Neural progenitor cell (in vitro differentiated cells): ENCODE data around the gene PBX4. TPM values are rescaled to one million over a fixed set of nuclear protein-coding genes. Genes with fewer than 3 reads are reported as not detected.

Experiments used
- DNase-seq: peaks from one replicate; pipeline ENCODE4 v3.0.0-alpha.2; 2016; ENCODE audit warnings: low spot score
- H2AFZ ChIP-seq: fragments of 200-600 bp; sonication (generic); replicated peaks from 2 replicates; pipeline ENCODE4 v1.6.1; 2016; ENCODE audit warnings: antibody characterized with exemption
- H3F3A ChIP-seq: fragments of 200-600 bp; sonication (generic); 2 replicates; pipeline ENCODE4 v1.6.1; 2016; ENCODE audit warnings: antibody characterized with exemption, low read depth
- H3K27ac ChIP-seq: fragments of 200-600 bp; sonication (generic); 2 replicates; pipeline ENCODE4 v1.5.1; 2016; ENCODE audit warnings: mild to moderate bottlenecking
- H3K27me3 ChIP-seq: fragments of 200-600 bp; sonication (generic); 2 replicates; pipeline ENCODE4 v1.6.1; 2016; ENCODE audit warnings: mild to moderate bottlenecking, moderate library complexity
- H3K36me3 ChIP-seq: fragments of 200-600 bp; sonication (generic); 2 replicates; pipeline ENCODE4 v1.5.1; 2016
- H3K4me1 ChIP-seq: fragments of 200-600 bp; sonication (generic); 2 replicates; pipeline ENCODE4 v1.6.1; 2016; ENCODE audit warnings: mixed run types
- H3K4me2 ChIP-seq: fragments of 200-600 bp; sonication (generic); 2 replicates; pipeline ENCODE4 v1.6.1; 2016
- H3K4me3 ChIP-seq: fragments of 200-600 bp; sonication (generic); 2 replicates; pipeline ENCODE4 v1.5.1; 2016
- H3K79me2 ChIP-seq: fragments of 200-600 bp; sonication (generic); 2 replicates; pipeline ENCODE4 v1.6.1; 2016; ENCODE audit warnings: low read depth
- H3K9ac ChIP-seq: fragments of 200-600 bp; sonication (generic); 2 replicates; pipeline ENCODE4 v1.6.1; 2016
- H3K9me3 ChIP-seq: fragments of 200-600 bp; sonication (generic); 2 replicates; pipeline ENCODE4 v1.5.1; 2016; ENCODE audit warnings: low read depth
- H4K20me1 ChIP-seq: fragments of 200-600 bp; sonication (generic); 2 replicates; pipeline ENCODE4 v1.6.1; 2016; ENCODE audit warnings: low read depth
- H3K27ac Mint-ChIP-seq: 3 replicates; pipeline ENCODE4 v1.8.0; 2021; ENCODE audit warnings: mixed read lengths
- H3K27me3 Mint-ChIP-seq: 2 replicates; pipeline ENCODE4 v1.8.0; 2022; ENCODE audit warnings: low read depth, mild to moderate bottlenecking, inconsistent platforms, moderate library complexity, mixed read lengths; ENCODE audit not compliant: insufficient read depth
- H3K36me3 Mint-ChIP-seq: 3 replicates; pipeline ENCODE4 v1.8.0; 2021; ENCODE audit warnings: mixed read lengths
- H3K4me1 Mint-ChIP-seq: 3 replicates; pipeline ENCODE4 v1.8.0; 2021; ENCODE audit warnings: mixed read lengths
- H3K4me3 Mint-ChIP-seq: 3 replicates; pipeline ENCODE4 v1.8.0; 2021; ENCODE audit warnings: mild to moderate bottlenecking, moderate library complexity, mixed read lengths
- H3K9me3 Mint-ChIP-seq: 3 replicates; pipeline ENCODE4 v1.8.0; 2020; ENCODE audit warnings: mixed read lengths
- EZH2 ChIP-seq: fragments of 200-600 bp; sonication (generic); IDR thresholded peaks from 2 replicates; pipeline ENCODE4 v1.6.1; 2017; ENCODE audit warnings: antibody characterized with exemption, mild to moderate bottlenecking, moderate library complexity
- EZH2phosphoT487 ChIP-seq: fragments of 200-600 bp; sonication (generic); IDR thresholded peaks from 2 replicates; pipeline ENCODE4 v1.6.1; 2017; ENCODE audit warnings: antibody characterized with exemption
- total RNA-seq: library from RNA; depleted of rRNA; stranded (reverse); fragments of >200 nt; gene quantifications from 2 replicates; pipeline ENCODE4 v1.2.3, GENCODE V29; 2015; ENCODE audit warnings: low replicate concordance
- TF ChIP-seq, protein P1 (sequence below): fragments of 200-600 bp; sonication (generic); IDR thresholded peaks from 2 replicates; pipeline ENCODE4 v1.5.1; 2017; ENCODE audit warnings: antibody characterized with exemption, mild to moderate bottlenecking

PBX4 gene
- total RNA-seq, 1 donor from 2014 or later, result 3.2 TPM

- Histone ChIP-seq H3K79me2 (peaks cover 19% of the 10 kb centered on the region), H3K36me3 (no peaks in the 10 kb centered on the region), H3K4me2 (no peak overlapping the region), H3K27ac (no peak overlapping the region), H3K4me1 (peaks cover 7% of the 10 kb centered on the region), H4K20me1 (peaks cover 12% of the 10 kb centered on the region), H3F3A (peaks cover 3% of the 10 kb centered on the region), H2AFZ (no peak overlapping the region), H3K9me3 (no peaks in the 10 kb centered on the region), H3K27me3 (no peaks in the 10 kb centered on the region), H3K4me3 (no peak overlapping the region), H3K9ac (no peak overlapping the region)
- TF ChIP-seq EZH2 (no peak), EZH2phosphoT487 (no peak)
- TF ChIP-seq, protein P1, sequence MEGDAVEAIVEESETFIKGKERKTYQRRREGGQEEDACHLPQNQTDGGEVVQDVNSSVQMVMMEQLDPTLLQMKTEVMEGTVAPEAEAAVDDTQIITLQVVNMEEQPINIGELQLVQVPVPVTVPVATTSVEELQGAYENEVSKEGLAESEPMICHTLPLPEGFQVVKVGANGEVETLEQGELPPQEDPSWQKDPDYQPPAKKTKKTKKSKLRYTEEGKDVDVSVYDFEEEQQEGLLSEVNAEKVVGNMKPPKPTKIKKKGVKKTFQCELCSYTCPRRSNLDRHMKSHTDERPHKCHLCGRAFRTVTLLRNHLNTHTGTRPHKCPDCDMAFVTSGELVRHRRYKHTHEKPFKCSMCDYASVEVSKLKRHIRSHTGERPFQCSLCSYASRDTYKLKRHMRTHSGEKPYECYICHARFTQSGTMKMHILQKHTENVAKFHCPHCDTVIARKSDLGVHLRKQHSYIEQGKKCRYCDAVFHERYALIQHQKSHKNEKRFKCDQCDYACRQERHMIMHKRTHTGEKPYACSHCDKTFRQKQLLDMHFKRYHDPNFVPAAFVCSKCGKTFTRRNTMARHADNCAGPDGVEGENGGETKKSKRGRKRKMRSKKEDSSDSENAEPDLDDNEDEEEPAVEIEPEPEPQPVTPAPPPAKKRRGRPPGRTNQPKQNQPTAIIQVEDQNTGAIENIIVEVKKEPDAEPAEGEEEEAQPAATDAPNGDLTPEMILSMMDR, result no peak
- DNase-seq, result no peak
- Mint-ChIP-seq H3K27me3 (peaks cover 10% of the 10 kb centered on the region), H3K4me3 (no peak overlapping the region), H3K9me3 (no peaks in the 10 kb centered on the region), H3K4me1 (peaks cover 15% of the 10 kb centered on the region), H3K36me3 (peaks cover 19% of the 10 kb centered on the region), H3K27ac (no peak overlapping the region)
These were observed 11.9 kb upstream of the PBX4 start for GRCh38 chr19:19630426-19630825.

DNA sequence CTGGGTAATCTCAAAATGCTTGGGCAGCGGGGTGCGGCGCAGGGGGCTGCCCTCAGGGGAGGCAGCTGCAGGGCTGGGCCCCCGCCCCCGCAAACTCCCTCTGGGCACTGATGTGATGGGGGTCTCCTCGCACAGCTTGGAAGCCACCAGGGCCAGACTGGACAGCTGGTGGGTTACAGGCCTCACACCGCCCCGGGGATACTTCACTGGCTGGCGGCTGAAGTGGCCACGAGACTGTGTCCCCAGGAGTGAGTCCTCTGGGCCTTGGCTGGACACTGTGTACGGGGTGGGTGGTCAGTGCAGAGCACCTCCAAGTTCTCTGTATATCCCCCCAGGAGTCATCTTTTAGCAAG is 11.6 kb upstream of the PBX4 start:
- no peak overlapping the region for H3K4me3 Mint-ChIP-seq
- H3K27ac Mint-ChIP-seq, result no peak overlapping the region
- peaks cover 19% of the 10 kb centered on the region for H3K36me3 Mint-ChIP-seq
- no peaks in the 10 kb centered on the region for H3K9me3 Mint-ChIP-seq
- H3K27me3 Mint-ChIP-seq, result peaks cover 10% of the 10 kb centered on the region
- Histone ChIP-seq H3K27ac (no peak overlapping the region), H3K4me2 (no peak overlapping the region), H3K36me3 (no peaks in the 10 kb centered on the region), H4K20me1 (peaks cover 13% of the 10 kb centered on the region), H2AFZ (no peak overlapping the region), H3K4me3 (no peak overlapping the region), H3K4me1 (peaks cover 7% of the 10 kb centered on the region), H3K9ac (no peak overlapping the region), H3K9me3 (no peaks in the 10 kb centered on the region), H3K79me2 (peaks cover 23% of the 10 kb centered on the region), H3F3A (peaks cover 3% of the 10 kb centered on the region), H3K27me3 (no peaks in the 10 kb centered on the region)
- DNase-seq, result no peak
- TF ChIP-seq EZH2 (no peak), EZH2phosphoT487 (no peak)
- TF ChIP-seq, protein P1, result no peak
- H3K4me1 Mint-ChIP-seq, result peaks cover 15% of the 10 kb centered on the region

- Histone ChIP-seq H4K20me1 (peaks cover 21% of the 10 kb centered on the region), H3K27me3 (no peaks in the 10 kb centered on the region), H3F3A (peaks cover 3% of the 10 kb centered on the region), H3K9ac (no peak overlapping the region), H3K36me3 (no peaks in the 10 kb centered on the region), H3K9me3 (no peaks in the 10 kb centered on the region), H3K79me2 (peaks cover 26% of the 10 kb centered on the region), H3K4me3 (peak overlapping the region; percentile 79), H3K27ac (peak overlapping the region; percentile 54), H2AFZ (no peak overlapping the region), H3K4me1 (peaks cover 7% of the 10 kb centered on the region), H3K4me2 (peak overlapping the region; percentile 70)
- Mint-ChIP-seq H3K36me3 (peaks cover 17% of the 10 kb centered on the region), H3K27me3 (peaks cover 10% of the 10 kb centered on the region), H3K4me3 (peak overlapping the region; percentile 85), H3K9me3 (no peaks in the 10 kb centered on the region), H3K27ac (no peak overlapping the region), H3K4me1 (peaks cover 15% of the 10 kb centered on the region)
- DNase-seq, result peak; percentile 95
- TF ChIP-seq EZH2phosphoT487, result no peak
- TF ChIP-seq EZH2, result peak; percentile 28
- TF ChIP-seq, protein P1, result no peak
These were observed 10.1 kb upstream of the PBX4 start for GRCh38 chr19:19628501-19629134.
